ENCODE data around the gene DDR1. TPM values are rescaled to one million over a fixed set of nuclear protein-coding genes. Genes with fewer than 3 reads are reported as not detected.
"Not testable (repeated sequence)": the region's sequence is repeated elsewhere in the genome, so short reads cannot be mapped to it uniquely, and the experiment has no call there.

The DDR1 gene
- total RNA-seq, 1 experiment from 2014 or later: 108 TPM

- Histone ChIP-seq H3F3A (ENCODE audit: low read length, unreplicated experiment) (no peaks in the 10 kb centered on the region), H3K9me3 (ENCODE audit: low read length) (peaks cover 9% of the 10 kb centered on the region), H3K4me1 (ENCODE audit: insufficient read depth, low read length) (peaks cover under 1% of the 10 kb centered on the region; the same call in 1 of the 2 replicates), H3K4me3 (ENCODE audit: low read length) (no peak overlapping the region), H4K20me1 (ENCODE audit: low read length) (no peaks in the 10 kb centered on the region), H3K27me3 (ENCODE audit: low read length) (no peaks in the 10 kb centered on the region), H3K36me3 (ENCODE audit: low read depth, low read length) (no peaks in the 10 kb centered on the region; the same call in 1 of the 2 replicates), H2AFZ (ENCODE audit: low read length) (no peak overlapping the region), H3K79me2 (ENCODE audit: low read length) (no peaks in the 10 kb centered on the region), H3K4me2 (ENCODE audit: low read length) (no peak overlapping the region), H3K9ac (ENCODE audit: low read length) (no peak overlapping the region), H3K27ac (ENCODE audit: low read length) (no peak overlapping the region), H3K9me2 (replicated peaks; ENCODE audit: low read length) (no peaks in the 10 kb centered on the region)
- intact Hi-C loops (cut with micrococcal nuclease): no loop called here
- TF ChIP-seq EZH2phosphoT487 (IDR thresholded peaks at IDR 0.05; ENCODE audit: borderline replicate concordance, low read length): no peak
- no peak for TF ChIP-seq EZH2 (IDR thresholded peaks at IDR 0.05; ENCODE audit: low read length, unreplicated experiment)
- TF ChIP-seq, protein P1, sequence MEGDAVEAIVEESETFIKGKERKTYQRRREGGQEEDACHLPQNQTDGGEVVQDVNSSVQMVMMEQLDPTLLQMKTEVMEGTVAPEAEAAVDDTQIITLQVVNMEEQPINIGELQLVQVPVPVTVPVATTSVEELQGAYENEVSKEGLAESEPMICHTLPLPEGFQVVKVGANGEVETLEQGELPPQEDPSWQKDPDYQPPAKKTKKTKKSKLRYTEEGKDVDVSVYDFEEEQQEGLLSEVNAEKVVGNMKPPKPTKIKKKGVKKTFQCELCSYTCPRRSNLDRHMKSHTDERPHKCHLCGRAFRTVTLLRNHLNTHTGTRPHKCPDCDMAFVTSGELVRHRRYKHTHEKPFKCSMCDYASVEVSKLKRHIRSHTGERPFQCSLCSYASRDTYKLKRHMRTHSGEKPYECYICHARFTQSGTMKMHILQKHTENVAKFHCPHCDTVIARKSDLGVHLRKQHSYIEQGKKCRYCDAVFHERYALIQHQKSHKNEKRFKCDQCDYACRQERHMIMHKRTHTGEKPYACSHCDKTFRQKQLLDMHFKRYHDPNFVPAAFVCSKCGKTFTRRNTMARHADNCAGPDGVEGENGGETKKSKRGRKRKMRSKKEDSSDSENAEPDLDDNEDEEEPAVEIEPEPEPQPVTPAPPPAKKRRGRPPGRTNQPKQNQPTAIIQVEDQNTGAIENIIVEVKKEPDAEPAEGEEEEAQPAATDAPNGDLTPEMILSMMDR (conservative IDR thresholded peaks at IDR 0.05; ENCODE audit: low read depth, low read length): no peak
- POLR2A ChIA-PET (ENCODE audit: unreplicated experiment): no interaction called here
- DNase-seq (no peak), ATAC-seq (no peak)
- CTCF ChIA-PET: no interaction called here
- no TSS peak for BruUV-seq (replicated peaks)
These were observed 13.8 kb upstream of the DDR1 start for GRCh38 chr6:30870546-30870945.

DNA sequence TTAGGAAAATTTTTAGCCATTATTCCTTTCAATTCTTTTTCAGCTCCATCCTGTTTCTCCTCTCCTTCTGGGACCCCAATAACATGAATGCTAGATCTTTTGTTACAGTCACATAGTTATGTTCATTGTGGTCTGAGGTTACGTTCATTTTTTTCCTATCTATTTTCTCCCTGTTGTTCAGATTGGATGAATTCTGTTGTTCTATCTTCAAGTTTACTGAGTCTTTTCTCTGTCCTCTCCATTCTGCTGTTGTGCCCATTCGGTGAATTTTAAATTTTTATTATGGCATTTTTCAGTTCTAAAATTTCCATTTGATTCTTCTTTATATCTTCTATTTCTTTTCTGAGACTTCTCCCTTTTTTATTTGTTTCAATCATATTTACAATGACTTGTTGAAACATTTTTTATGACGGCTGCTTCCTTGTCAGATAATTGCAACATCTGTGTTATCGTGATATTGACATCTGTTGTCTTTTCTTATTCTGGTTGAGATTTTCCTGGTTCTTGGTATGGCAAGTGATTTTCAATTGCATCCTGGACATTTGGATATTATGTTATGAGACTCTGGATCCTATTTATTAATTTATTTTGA, 12.6 kb upstream of the DDR1 start:
- Histone ChIP-seq H3K4me1 (ENCODE audit: insufficient read depth, low read length) (peaks cover 11% of the 10 kb centered on the region; the same call in 1 of the 2 replicates), H3K4me2 (ENCODE audit: low read length) (no peak overlapping the region), H2AFZ (ENCODE audit: low read length) (no peak overlapping the region), H3K27ac (ENCODE audit: low read length) (no peak overlapping the region), H3K36me3 (ENCODE audit: low read depth, low read length) (no peaks in the 10 kb centered on the region; the same call in 1 of the 2 replicates), H3K79me2 (ENCODE audit: low read length) (no peaks in the 10 kb centered on the region), H3F3A (ENCODE audit: low read length, unreplicated experiment) (no peaks in the 10 kb centered on the region), H3K9ac (ENCODE audit: low read length) (no peak overlapping the region), H3K9me3 (ENCODE audit: low read length) (peaks cover 9% of the 10 kb centered on the region), H4K20me1 (ENCODE audit: low read length) (no peaks in the 10 kb centered on the region), H3K27me3 (ENCODE audit: low read length) (no peaks in the 10 kb centered on the region), H3K9me2 (replicated peaks; ENCODE audit: low read length) (no peaks in the 10 kb centered on the region), H3K4me3 (ENCODE audit: low read length) (no peak overlapping the region)
- ChIA-PET CTCF (no interaction called here), POLR2A (ENCODE audit: unreplicated experiment) (no interaction called here)
- DNase-seq: no peak
- no peak for ATAC-seq
- TF ChIP-seq EZH2 (IDR thresholded peaks at IDR 0.05; ENCODE audit: low read length, unreplicated experiment) (no peak), EZH2phosphoT487 (IDR thresholded peaks at IDR 0.05; ENCODE audit: borderline replicate concordance, low read length) (no peak)
- TF ChIP-seq, protein P1 (conservative IDR thresholded peaks at IDR 0.05; ENCODE audit: low read depth, low read length): no peak
- intact Hi-C loops (cut with micrococcal nuclease): no loop called here
- BruUV-seq (replicated peaks): no TSS peak

DNA sequence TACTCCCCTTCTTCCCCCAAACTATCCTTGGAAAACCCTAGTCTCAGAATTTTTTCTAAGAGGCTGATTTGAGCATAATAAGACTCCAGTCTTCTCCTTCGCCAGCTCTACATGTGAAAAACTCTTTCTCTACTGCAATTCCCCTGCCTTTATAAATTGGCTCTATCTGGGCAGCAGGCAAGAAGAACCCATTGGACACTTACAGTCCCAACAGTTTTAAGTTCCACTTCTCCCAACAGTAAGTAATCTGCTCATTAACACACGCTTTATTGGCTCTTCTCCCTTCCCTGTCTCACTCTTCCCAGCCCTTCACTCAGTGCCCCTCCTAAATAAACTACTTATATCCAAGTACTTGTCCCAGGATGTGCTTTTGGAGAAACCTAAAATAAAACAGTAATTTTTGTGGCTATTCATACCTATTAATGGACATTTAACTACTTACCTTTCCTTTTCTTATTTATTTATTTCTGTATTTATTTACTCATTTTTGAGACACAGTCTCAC, 11.1 kb upstream of the DDR1 start:
- Histone ChIP-seq H3K4me2 (ENCODE audit: low read length) (no peak overlapping the region), H3F3A (ENCODE audit: low read length, unreplicated experiment) (no peaks in the 10 kb centered on the region), H3K4me1 (ENCODE audit: insufficient read depth, low read length) (peaks cover 20% of the 10 kb centered on the region), H3K36me3 (ENCODE audit: low read depth, low read length) (no peaks in the 10 kb centered on the region; the same call in 1 of the 2 replicates), H4K20me1 (ENCODE audit: low read length) (no peaks in the 10 kb centered on the region), H3K9me2 (replicated peaks; ENCODE audit: low read length) (no peaks in the 10 kb centered on the region), H3K79me2 (ENCODE audit: low read length) (no peaks in the 10 kb centered on the region), H2AFZ (ENCODE audit: low read length) (no peak overlapping the region), H3K27me3 (ENCODE audit: low read length) (no peaks in the 10 kb centered on the region), H3K27ac (ENCODE audit: low read length) (no peak overlapping the region), H3K9me3 (ENCODE audit: low read length) (peaks cover 9% of the 10 kb centered on the region), H3K4me3 (ENCODE audit: low read length) (no peak overlapping the region), H3K9ac (ENCODE audit: low read length) (no peak overlapping the region)
- no peak for ATAC-seq
- BruUV-seq (replicated peaks): no TSS peak
- intact Hi-C loops (cut with micrococcal nuclease): no loop called here
- no peak for DNase-seq
- ChIA-PET POLR2A (ENCODE audit: unreplicated experiment) (no interaction called here), CTCF (no interaction called here)
- TF ChIP-seq, protein P1 (conservative IDR thresholded peaks at IDR 0.05; ENCODE audit: low read depth, low read length): no peak
- TF ChIP-seq EZH2 (IDR thresholded peaks at IDR 0.05; ENCODE audit: low read length, unreplicated experiment) (no peak), EZH2phosphoT487 (IDR thresholded peaks at IDR 0.05; ENCODE audit: borderline replicate concordance, low read length) (no peak)

- H3K9me3 ChIP-seq (ENCODE audit: low read length); H3K9ac ChIP-seq (ENCODE audit: low read length); H3K9me2 ChIP-seq (replicated peaks; ENCODE audit: low read length); H3K4me2 ChIP-seq (ENCODE audit: low read length); H2AFZ ChIP-seq (ENCODE audit: low read length); H3K4me3 ChIP-seq (ENCODE audit: low read length); intact Hi-C loops (cut with micrococcal nuclease); H4K20me1 ChIP-seq (ENCODE audit: low read length); H3K27ac ChIP-seq (ENCODE audit: low read length); H3K36me3 ChIP-seq (ENCODE audit: low read depth, low read length); H3K27me3 ChIP-seq (ENCODE audit: low read length); CTCF ChIA-PET; H3F3A ChIP-seq (ENCODE audit: low read length, unreplicated experiment); ATAC-seq; H3K79me2 ChIP-seq (ENCODE audit: low read length); DNase-seq; POLR2A ChIA-PET (ENCODE audit: unreplicated experiment); BruUV-seq (replicated peaks): not testable (repeated sequence)
- peaks cover 20% of the 10 kb centered on the region for H3K4me1 ChIP-seq (ENCODE audit: insufficient read depth, low read length)
These were observed 10.5 kb upstream of the DDR1 start for GRCh38 chr6:30873795-30874194.

Measured in PC-3 (cell line).